K562 (cell line): ENCODE results near the gene HOXC11. TPM values are rescaled to one million over a fixed set of nuclear protein-coding genes. Genes with fewer than 3 reads are reported as not detected.

Experiments
- ATAC-seq: fragments of 200-7000 bp; cut with Tn5 transposase; 3 replicates; pipeline ENCODE4 v1.9.1; 2020; ENCODE audit warnings: moderate library complexity
- BruUV-seq: library from RNA; stranded (reverse); fragments of 400-500 nt; replicated peaks from 2 replicates; lab custom pipeline; 2021; lab: Mats Ljungman, UMichigan
- CTCF ChIA-PET: fragments of 300-600 bp; formaldehyde crosslinking; extraction: SDS; loops from one replicate; lab custom pipeline; 2021; ENCODE audit warnings: low intra/inter-chr PET ratio; lab: Yijun Ruan, JAX
- POLR2A ChIA-PET: fragments of 300-600, 350-650 bp; sonication (Branson Sonifier 250); formaldehyde crosslinking; extraction: SDS; loops from one replicate; lab custom pipeline; 2021; ENCODE audit warnings: antibody characterized with exemption, inconsistent platforms; lab: Yijun Ruan, JAX
- DNase-seq, 4 experiments: peaks; one replicate each; pipeline versions ENCODE4 v3.0.0 to v3.0.0-alpha.2; 2011 to 2018; ENCODE audit warnings: low spot score in 3 of 4, mixed read lengths in 3 of 4; ENCODE audit errors: extremely low read depth in 1 of 4
- FAIRE-seq: peaks from 2 replicates; lab custom pipeline; 2011; peaks lifted over from hg19 to GRCh38; lab: Jason Lieb, UNC
- H2AFZ ChIP-seq: 2 replicates; pipeline ENCODE4 v1.6.0; 2011; ENCODE audit warnings: low read depth, low read length, control low read depth, inconsistent platforms
- H3K27ac ChIP-seq: fragments of 200-600 bp; 3 replicates; pipeline ENCODE4 v1.8.0; 2011; ENCODE audit warnings: low read depth, mild to moderate bottlenecking, control low read depth, inconsistent platforms, low read length, moderate library complexity, mixed read lengths; ENCODE audit errors: extremely low read depth
- H3K27me3 ChIP-seq, 2 experiments: fragments of 300-600 bp in 1 of 2; 2 replicates in 1 of 2; 3 replicates in 1 of 2; pipeline versions ENCODE4 v1.6.0 to v1.8.0; 2011; ENCODE audit warnings: inconsistent platforms in 2 of 2, low read length in 2 of 2, mild to moderate bottlenecking in 1 of 2, mixed read lengths in 1 of 2, moderate library complexity in 1 of 2; ENCODE audit not compliant: control insufficient read depth in 2 of 2, insufficient read depth in 2 of 2
- H3K36me3 ChIP-seq: fragments of 300-600 bp; 3 replicates; pipeline ENCODE4 v1.8.0; 2011; ENCODE audit warnings: mild to moderate bottlenecking, low read length, inconsistent platforms; ENCODE audit not compliant: control insufficient read depth, insufficient read depth
- H3K4me1 ChIP-seq, 2 experiments: fragments of 200-600 bp in 1 of 2; replicated peaks in 1 of 2; 2 replicates in 1 of 2; 3 replicates in 1 of 2; pipeline versions ENCODE4 v1.5.1 to v1.8.0; 2011; ENCODE audit warnings: inconsistent platforms in 2 of 2, low read length in 2 of 2, mild to moderate bottlenecking in 1 of 2, mixed read lengths in 1 of 2, moderate library complexity in 1 of 2; ENCODE audit not compliant: control insufficient read depth in 2 of 2, insufficient read depth in 2 of 2
- H3K4me2 ChIP-seq: 2 replicates; pipeline ENCODE4 v1.6.1; 2011; ENCODE audit warnings: low read length, control low read depth, inconsistent platforms, mixed read lengths; ENCODE audit not compliant: insufficient read depth
- H3K4me3 ChIP-seq: fragments of 200-600 bp; sonication (generic), shearing (Covaris generic); 2 replicates; pipeline ENCODE4 v1.5.1; 2016; ENCODE audit warnings: control low read depth, inconsistent platforms
- H3K79me2 ChIP-seq: fragments of 200-600 bp; 3 replicates; pipeline ENCODE4 v1.8.0; 2011; ENCODE audit warnings: low read length, inconsistent platforms; ENCODE audit not compliant: control insufficient read depth, insufficient read depth
- H3K9ac ChIP-seq, 2 experiments: 2 replicates each; pipeline versions ENCODE4 v1.6.0 to v1.6.1; 2011; ENCODE audit warnings: low read depth in 2 of 2, low read length in 2 of 2, control low read depth in 1 of 2, inconsistent platforms in 1 of 2, mild to moderate bottlenecking in 1 of 2, mixed read lengths in 1 of 2; ENCODE audit not compliant: insufficient read depth in 1 of 2
- H3K9me1 ChIP-seq: one replicate; pipeline ENCODE4 v1.6.0; 2011; ENCODE audit warnings: inconsistent platforms, mild to moderate bottlenecking, low read length, moderate library complexity; ENCODE audit not compliant: control insufficient read depth, insufficient read depth
- H3K9me3 ChIP-seq: replicated peaks from 2 replicates; pipeline ENCODE4 v1.5.1; 2011; ENCODE audit warnings: low read depth, low read length, inconsistent platforms; ENCODE audit not compliant: control insufficient read depth, insufficient read depth
- H4K20me1 ChIP-seq: replicated peaks from 2 replicates; pipeline ENCODE4 v1.6.1; 2011; ENCODE audit warnings: low read length, inconsistent platforms, mixed read lengths; ENCODE audit not compliant: control insufficient read depth, insufficient read depth
- CTCF ChIP-seq, 3 experiments: IDR thresholded peaks in 2 of 3; conservative IDR thresholded peaks in 1 of 3; 2 replicates each; pipeline ENCODE4 v1.5.1; 2011 to 2012; ENCODE audit warnings: low read length in 3 of 3, mild to moderate bottlenecking in 3 of 3, control low read depth in 2 of 3, improper control_type of control experiment in 1 of 3, inconsistent platforms in 1 of 3, low read depth in 1 of 3, mixed read lengths in 1 of 3, moderate library complexity in 1 of 3; ENCODE audit not compliant: insufficient read depth in 2 of 3
- FOS ChIP-seq: IDR thresholded peaks from 3 replicates; pipeline ENCODE4 v1.6.1; 2011; ENCODE audit not compliant: insufficient read length; ENCODE audit errors: extremely low read depth
- GABPA ChIP-seq: fragments of 200-800 bp; sonication (Bioruptor generic); conservative IDR thresholded peaks from 2 replicates; pipeline ENCODE4 v1.6.1; 2016; ENCODE audit warnings: low read depth, missing genetic modification characterization, missing compliant biosample characterization
- IRF9 ChIP-seq: fragments of 450-650 bp; IDR thresholded peaks from 2 replicates; pipeline ENCODE4 v1.6.1; 2016; ENCODE audit warnings: missing biosample characterization, missing genetic modification characterization
- L3MBTL2 ChIP-seq: fragments of 450-650 bp; IDR thresholded peaks from 2 replicates; pipeline ENCODE4 v1.6.1; 2016; ENCODE audit warnings: mild to moderate bottlenecking, moderate library complexity
- NBN ChIP-seq: fragments of 450-650 bp; IDR thresholded peaks from 2 replicates; pipeline ENCODE4 v1.6.1; 2016; ENCODE audit warnings: low read depth, mild to moderate bottlenecking
- REST ChIP-seq, 2 experiments: fragments of 450-650 bp; formaldehyde crosslinking in 1 of 2; IDR thresholded peaks; 2 replicates each; pipeline versions ENCODE4 v1.4.0 to v1.6.1; 2014 to 2020; ENCODE audit warnings: mild to moderate bottlenecking in 2 of 2, borderline replicate concordance in 1 of 2, low read depth in 1 of 2
- STAG1 ChIP-seq: sonication (generic); formaldehyde crosslinking; IDR thresholded peaks from 2 replicates; pipeline ENCODE4 v1.5.0; 2020; ENCODE audit warnings: missing genetic modification reagents, borderline replicate concordance
- WGBS: fragments of 100-300 bp; shearing (Covaris generic); methylation state at CpG from one replicate; pipeline ENCODE4 v1.1.6; 2016; ENCODE audit warnings: low coverage, mixed read lengths; ENCODE audit not compliant: insufficient coverage; ENCODE audit errors: missing lambda C conversion rate; 5-methylcytosine and 5-hydroxymethylcytosine counted together
- in situ Hi-C: fragments of 300-500 bp; cut with MboI; formaldehyde crosslinking; loops from 4 replicates; pipeline ENCODE4 v1.15.0; 2018; ENCODE audit warnings: inconsistent platforms, mixed read lengths
- intact Hi-C: fragments of 100-400 bp; cut with micrococcal nuclease; formaldehyde crosslinking; loops from 2 replicates; pipeline ENCODE4 v1.14.2; 2022
- polyA plus RNA-seq, 8 experiments: library from polyadenylated mRNA; depleted of rRNA in 4 of 8; stranded (reverse) in 5 of 8; unstranded in 3 of 8; fragments of >200 nt; fragmentation: Nextera tagmentation in 2 of 8; fragmentation: Illumina TruSeq in 1 of 8; extraction: Ambion mirVana in 2 of 8; extraction: Trizol in 1 of 8; gene quantifications; 2 replicates each; pipeline versions ENCODE4 v1.2.1 to v1.2.3, GENCODE V29; 2011 to 2014; ENCODE audit warnings: inconsistent platforms in 1 of 8, missing spikeins in 1 of 8
- total RNA-seq, 7 experiments: library from RNA; depleted of rRNA in 6 of 7; stranded (reverse); fragments of >200 nt in 6 of 7; fragmentation: Illumina TruSeq in 2 of 7; extraction: Trizol in 2 of 7; gene quantifications; 2 replicates each; pipeline versions ENCODE4 v1.2.1 to v1.2.3, GENCODE V29; 2011 to 2021; ENCODE audit warnings: low replicate concordance in 1 of 7

The HOXC11 gene
- total and polyA plus RNA-seq, 9 of the 15 experiments (the other 6 are each of a cell fraction or from before 2014, with no cell fraction given), result not detected

- H4K20me1 ChIP-seq, result no peaks in the 10 kb centered on the region
- ATAC-seq (peak; percentile 80), DNase-seq (peak; percentile 91 to 97 (median 92)), FAIRE-seq (peak; percentile 99)
- H3K36me3 ChIP-seq, result no peaks in the 10 kb centered on the region
- ChIA-PET POLR2A (interaction anchor here (0.9 to 1.2 kb wide), 3 partner anchors 16 to 266 kb away, joined by 3 to 4 read pairs (median 3); no protein-coding TSS in a partner anchor), CTCF (interaction anchor here (1.1 to 3.9 kb wide), 8 partner anchors 19 to 395 kb away, joined by 3 to 26 read pairs (median 8); no protein-coding TSS in a partner anchor)
- no peak within 1 kb of the TSS; the same call in 1 of the 2 replicates for H3K4me3 ChIP-seq
- H3K9me1 ChIP-seq, result no peaks in the 10 kb centered on the region
- peak within 1 kb of the TSS; percentile 46; the same call in 1 of the 2 replicates for H3K4me2 ChIP-seq
- H3K79me2 ChIP-seq, result no peaks in the 10 kb centered on the region
- H2AFZ ChIP-seq, result peak within 1 kb of the TSS; percentile 78
- no TSS peak for BruUV-seq
- H3K27me3 ChIP-seq, result peaks cover 18 to 21% of the 10 kb centered on the region in 2 experiments
- H3K27ac ChIP-seq, result no peak within 1 kb of the TSS
- peaks cover 29 to 43% of the 10 kb centered on the region in 2 experiments for H3K4me1 ChIP-seq
- in situ Hi-C loops (loop anchor here (5.0 to 10.0 kb wide), 2 partner anchors 217 to 380 kb away; partner anchors contain the start of gene GPR84), intact Hi-C loops (loop anchor here (1.0 to 10.0 kb wide), 3 partner anchors 20 to 380 kb away; partner anchors contain the start of gene GPR84)
- peak within 1 kb of the TSS in 1 of 2 experiments; percentile 10; a peak in 2 of 4 replicates for H3K9ac ChIP-seq
- whole genome bisulfite sequencing, result 53% methylated on average over 33 of the region's 55 CpGs
- no peaks in the 10 kb centered on the region for H3K9me3 ChIP-seq
- TF ChIP-seq REST (IDR thresholded peaks at IDR 0.05; ENCODE audit: borderline replicate concordance) (peak; percentile 82), REST (CRISPR knock-in tag; IDR thresholded peaks at IDR 0.05; ENCODE audit: low read depth) (no peak), FOS (peak; percentile 37), L3MBTL2 (peak; percentile 42; the same call in 1 of the 2 replicates), NBN (0 out of 2 replicates have a peak, but pooled peaks have one; percentile 49), IRF9 (no peak), CTCF (IDR thresholded peaks at IDR 0.05 in 2 of 3, conservative IDR thresholded peaks at IDR 0.05 in 1 of 3; ENCODE audit: insufficient read depth in 2 of 3, low read depth in 1 of 3, low read length in 3 of 3) (peak; percentile 82 to 95 (median 95)), GABPA (no peak), STAG1 (CRISPR knock-in tag) (peak; percentile 71; the same call in 1 of the 2 replicates)
These were observed 12.2 kb downstream of the HOXC11 start, which contains the start of gene HOXC10 for GRCh38 chr12:53984901-53985691. HOXC10 (plus strand) TSS chr12:53985146; CDS start chr12:53985260, 114 bp downstream.
